MM.1S (cell line): Measurements from ENCODE around the gene CRACDL.

Source experiments
- EZH2 ChIP-seq: fragments of 300-600 bp; sonication (generic); optimal IDR thresholded peaks from 2 replicates; pipeline ENCODE3; 2017; ENCODE audit warnings: low read depth, mild to moderate bottlenecking, antibody characterized with exemption, low read length, mixed read lengths
- EZH2phosphoT487 ChIP-seq: fragments of 300-600 bp; sonication (generic); IDR thresholded peaks from 2 replicates; pipeline ENCODE4 v1.6.1; 2018; ENCODE audit warnings: antibody characterized with exemption, low read length
- TF ChIP-seq, protein P1 (sequence below): fragments of 300-600 bp; sonication (generic); IDR thresholded peaks from 2 replicates; pipeline ENCODE4 v1.5.1; 2016; ENCODE audit warnings: antibody characterized with exemption, low read length, mixed read lengths

DNA sequence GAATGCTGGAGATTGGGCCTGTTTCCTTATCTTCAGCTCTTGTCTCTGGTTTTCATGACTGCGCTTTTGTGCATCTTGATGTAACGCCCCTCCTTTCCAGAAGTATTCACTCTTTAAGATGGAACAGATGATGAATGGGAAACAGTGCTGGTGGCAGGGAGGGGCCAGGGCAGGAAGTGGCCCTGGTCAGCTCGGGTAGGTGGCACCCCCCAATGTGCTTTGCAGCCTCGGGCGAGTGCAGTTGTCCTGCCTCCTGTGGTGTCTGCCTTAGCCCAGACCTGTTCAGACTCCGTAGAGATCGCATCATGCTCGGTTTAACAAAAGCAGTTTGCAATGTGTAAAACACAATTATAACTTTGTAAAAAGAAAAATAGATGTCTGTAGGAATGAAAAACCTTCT is 188.1 kb downstream of the CRACDL start:
- TF ChIP-seq, protein P1, sequence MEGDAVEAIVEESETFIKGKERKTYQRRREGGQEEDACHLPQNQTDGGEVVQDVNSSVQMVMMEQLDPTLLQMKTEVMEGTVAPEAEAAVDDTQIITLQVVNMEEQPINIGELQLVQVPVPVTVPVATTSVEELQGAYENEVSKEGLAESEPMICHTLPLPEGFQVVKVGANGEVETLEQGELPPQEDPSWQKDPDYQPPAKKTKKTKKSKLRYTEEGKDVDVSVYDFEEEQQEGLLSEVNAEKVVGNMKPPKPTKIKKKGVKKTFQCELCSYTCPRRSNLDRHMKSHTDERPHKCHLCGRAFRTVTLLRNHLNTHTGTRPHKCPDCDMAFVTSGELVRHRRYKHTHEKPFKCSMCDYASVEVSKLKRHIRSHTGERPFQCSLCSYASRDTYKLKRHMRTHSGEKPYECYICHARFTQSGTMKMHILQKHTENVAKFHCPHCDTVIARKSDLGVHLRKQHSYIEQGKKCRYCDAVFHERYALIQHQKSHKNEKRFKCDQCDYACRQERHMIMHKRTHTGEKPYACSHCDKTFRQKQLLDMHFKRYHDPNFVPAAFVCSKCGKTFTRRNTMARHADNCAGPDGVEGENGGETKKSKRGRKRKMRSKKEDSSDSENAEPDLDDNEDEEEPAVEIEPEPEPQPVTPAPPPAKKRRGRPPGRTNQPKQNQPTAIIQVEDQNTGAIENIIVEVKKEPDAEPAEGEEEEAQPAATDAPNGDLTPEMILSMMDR, result no peak
- TF ChIP-seq EZH2 (no peak), EZH2phosphoT487 (no peak)
